Osteoblast (primary cell): ENCODE results near the gene FBXO3. TPM values are rescaled to one million over a fixed set of nuclear protein-coding genes. Genes with fewer than 3 reads are reported as not detected.

Experiments used
- DNase-seq: peaks from one replicate; pipeline ENCODE4 v3.0.0; 2011; ENCODE audit warnings: low spot score, mixed read lengths; ENCODE audit not compliant: insufficient read length; ENCODE audit errors: missing footprints
- H2AFZ ChIP-seq: 2 replicates; pipeline ENCODE4 v1.6.0; 2011; ENCODE audit warnings: mild to moderate bottlenecking, low read length
- H3K27ac ChIP-seq: 2 replicates; pipeline ENCODE4 v1.5.1; 2011; ENCODE audit warnings: mild to moderate bottlenecking, low read depth, low read length, moderate library complexity
- H3K27me3 ChIP-seq: 2 replicates; pipeline ENCODE4 v1.6.0; 2012; ENCODE audit warnings: mild to moderate bottlenecking, control low read depth, inconsistent platforms, low read length, moderate library complexity; ENCODE audit not compliant: insufficient read depth
- H3K36me3 ChIP-seq: 2 replicates; pipeline ENCODE4 v1.5.1; 2011; ENCODE audit warnings: mild to moderate bottlenecking, low read length, control low read depth, moderate library complexity; ENCODE audit not compliant: insufficient read depth
- H3K4me1 ChIP-seq: 2 replicates; pipeline ENCODE4 v1.5.1; 2011; ENCODE audit warnings: mild to moderate bottlenecking, low read length, control low read depth, moderate library complexity; ENCODE audit not compliant: insufficient read depth
- H3K4me2 ChIP-seq: 2 replicates; pipeline ENCODE4 v1.6.0; 2011; ENCODE audit warnings: mild to moderate bottlenecking, low read length; ENCODE audit not compliant: insufficient read depth
- H3K4me3 ChIP-seq: fragments of 200-600 bp; sonication (generic); 3 replicates; pipeline ENCODE4 v1.5.1; 2012; ENCODE audit warnings: mild to moderate bottlenecking, low read length, inconsistent platforms; ENCODE audit not compliant: insufficient read depth
- H3K79me2 ChIP-seq: 2 replicates; pipeline ENCODE4 v1.6.0; 2012; ENCODE audit warnings: mild to moderate bottlenecking, low read length, control low read depth, inconsistent platforms; ENCODE audit not compliant: insufficient read depth
- H3K9me3 ChIP-seq: 2 replicates; pipeline ENCODE4 v1.5.1; 2011; ENCODE audit warnings: low read depth, low read length, control low read depth
- H4K20me1 ChIP-seq: 2 replicates; pipeline ENCODE4 v1.6.0; 2012; ENCODE audit warnings: mild to moderate bottlenecking, low read length, control low read depth; ENCODE audit not compliant: insufficient read depth
- CTCF ChIP-seq: IDR thresholded peaks from 2 replicates; pipeline ENCODE4 v1.5.1; 2011; ENCODE audit warnings: mild to moderate bottlenecking, low read depth, low read length, moderate library complexity; ENCODE audit errors: extremely low read depth
- total RNA-seq: library from RNA; depleted of rRNA; stranded (reverse); fragments of >200 nt; gene quantifications from 2 replicates; pipeline ENCODE4 v1.2.3, GENCODE V29; 2012

Gene FBXO3
- total RNA-seq, 1 donor: 35.8 TPM

GRCh38 chr11:33706966-33707365, 67.4 kb downstream of the FBXO3 start:
- DNase-seq: no peak
- Histone ChIP-seq H4K20me1 (no peaks in the 10 kb centered on the region), H3K4me2 (no peak overlapping the region), H3K36me3 (peaks cover 63% of the 10 kb centered on the region), H3K27me3 (no peaks in the 10 kb centered on the region), H3K27ac (peak overlapping the region; percentile 54), H3K79me2 (peaks cover 47% of the 10 kb centered on the region), H2AFZ (no peak overlapping the region), H3K4me3 (no peak overlapping the region), H3K4me1 (peaks cover 34% of the 10 kb centered on the region), H3K9me3 (no peaks in the 10 kb centered on the region)
- no peak for TF ChIP-seq CTCF

DNA sequence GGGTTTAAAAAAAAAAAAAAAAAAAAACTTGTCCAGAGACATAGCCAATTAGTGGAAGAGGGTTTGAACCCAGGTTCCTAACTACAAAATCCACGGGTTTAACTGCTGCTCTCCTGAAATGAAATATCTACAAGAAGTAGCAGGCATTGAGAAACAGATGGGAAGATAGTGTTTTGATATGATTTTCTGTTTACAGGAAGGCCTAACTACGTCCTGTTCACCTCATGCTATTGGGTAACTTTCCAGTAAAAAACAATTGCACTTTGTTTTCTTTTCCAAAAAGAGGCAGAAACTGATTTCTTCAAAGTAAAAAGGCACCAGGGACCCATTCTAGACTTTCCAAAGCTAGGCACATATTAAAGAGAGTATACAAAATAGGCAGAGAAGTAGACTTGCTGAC, 67.8 kb downstream of the FBXO3 start:
- no peak overlapping the region for H3K4me2 ChIP-seq
- TF ChIP-seq CTCF: no peak

GRCh38 chr11:33704240-33705002, 69.9 kb downstream of the FBXO3 start:
- Histone ChIP-seq H3K4me3 (no peak overlapping the region), H3K27ac (peak overlapping the region; percentile 95), H3K79me2 (peaks cover 24% of the 10 kb centered on the region), H3K4me2 (no peak overlapping the region), H4K20me1 (no peaks in the 10 kb centered on the region), H3K9me3 (no peaks in the 10 kb centered on the region), H3K27me3 (no peaks in the 10 kb centered on the region), H3K36me3 (peaks cover 49% of the 10 kb centered on the region), H2AFZ (no peak overlapping the region), H3K4me1 (peaks cover 52% of the 10 kb centered on the region)
- no peak for DNase-seq
- TF ChIP-seq CTCF: peak; percentile 18

More for the DNA sequence above, 67.8 kb downstream of the FBXO3 start:
- H3K4me1 ChIP-seq: peaks cover 38% of the 10 kb centered on the region
- H4K20me1 ChIP-seq: no peaks in the 10 kb centered on the region
- DNase-seq: no peak
- H3K4me3 ChIP-seq: no peak overlapping the region
- peaks cover 43% of the 10 kb centered on the region for H3K79me2 ChIP-seq
- no peaks in the 10 kb centered on the region for H3K9me3 ChIP-seq
- peaks cover 63% of the 10 kb centered on the region for H3K36me3 ChIP-seq
- peak overlapping the region; percentile 54 for H3K27ac ChIP-seq
- H2AFZ ChIP-seq: no peak overlapping the region
- H3K27me3 ChIP-seq: no peaks in the 10 kb centered on the region

DNA sequence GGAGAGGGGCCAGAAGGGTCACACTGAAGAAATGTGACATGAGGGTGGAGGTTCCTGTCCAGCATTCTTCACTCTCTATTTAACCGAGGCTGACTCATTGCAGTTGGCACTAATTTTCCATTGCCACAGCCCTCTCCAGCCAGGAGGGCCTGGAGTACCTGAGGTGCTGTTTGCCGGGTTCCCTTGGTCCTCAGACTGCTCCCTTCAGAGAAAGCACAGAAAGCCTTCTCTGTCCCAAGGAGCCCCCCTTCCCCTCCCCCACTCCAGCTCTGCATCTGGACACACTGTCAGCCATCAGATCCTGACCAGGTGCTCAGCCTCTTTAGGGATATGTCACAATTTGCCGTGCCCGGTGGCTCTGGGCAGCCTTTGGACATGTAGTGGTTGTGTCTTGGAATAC, 70.5 kb downstream of the FBXO3 start:
- Histone ChIP-seq H3K36me3 (peaks cover 43% of the 10 kb centered on the region), H2AFZ (no peak overlapping the region), H3K4me3 (no peak overlapping the region), H3K79me2 (peaks cover 18% of the 10 kb centered on the region), H4K20me1 (no peaks in the 10 kb centered on the region), H3K9me3 (no peaks in the 10 kb centered on the region), H3K4me1 (peaks cover 57% of the 10 kb centered on the region), H3K4me2 (no peak overlapping the region), H3K27me3 (no peaks in the 10 kb centered on the region), H3K27ac (peak overlapping the region; percentile 95)
- TF ChIP-seq CTCF: no peak
- DNase-seq: no peak
